Sciatic nerve (tissue), 2 donors: Measurements from ENCODE around the gene ACMSD. TPM values are rescaled to one million over a fixed set of nuclear protein-coding genes. Genes with fewer than 3 reads are reported as not detected.
"Not testable (repeated sequence)": the region's sequence is repeated elsewhere in the genome, so short reads cannot be mapped to it uniquely, and the experiment has no call there.

ENCODE experiments used
- ATAC-seq: fragments of 200-7000 bp; cut with Tn5 transposase; one replicate; pipeline ENCODE4 v1.9.1; 2020; ENCODE audit warnings: mild to moderate bottlenecking, moderate library complexity
- DNase-seq: peaks from one replicate; pipeline ENCODE4 v3.0.0-alpha.2; 2020; ENCODE audit warnings: low spot score
- intact Hi-C: fragments of 100-400 bp; cut with DNase I; formaldehyde crosslinking; loops from one replicate; pipeline ENCODE4 v1.14.2; 2022
- total RNA-seq: library from RNA; stranded (reverse); fragmentation: NEBNext Ultra II Directional; extraction: Animal tissue kit (Norgen Biotek cat#: 25700); gene quantifications from one replicate; pipeline ENCODE4 v1.2.1, GENCODE V29; 2021
- donor health status: DM: no; HTN: no; CAD: no.
- donor health status: DM: no; HTN: no; CAD: no.

ACMSD gene
- total RNA-seq, result not detected

DNA sequence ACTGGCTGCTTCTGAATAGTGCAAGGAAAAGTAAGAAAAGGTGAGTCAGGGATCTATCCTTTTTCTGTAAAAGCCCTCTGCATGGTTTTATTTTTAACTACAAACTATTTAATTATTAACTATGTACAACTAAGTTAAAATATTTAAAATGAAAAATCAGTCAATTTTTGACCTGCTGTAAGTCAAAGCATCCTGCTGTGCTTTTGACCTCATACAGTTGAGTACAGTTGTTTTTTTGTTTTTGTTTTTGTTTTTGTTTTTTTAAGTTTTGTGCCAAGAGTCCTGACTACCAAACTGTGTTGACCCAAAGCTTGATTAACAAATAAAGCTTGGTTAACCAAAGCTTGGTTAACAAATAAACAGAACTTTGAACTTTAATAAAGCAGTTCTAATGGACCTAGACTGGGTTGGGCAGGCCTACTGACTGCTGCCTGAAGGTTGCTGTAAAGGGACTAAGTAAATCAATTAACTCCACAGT lies at the start of gene ACMSD:
ACMSD (plus strand) TSS at position 474 of the 478 bp plus-strand sequence. CDS start 67 bp downstream, outside the sequence.
- ATAC-seq, result no peak
- DNase-seq, result no peak
- intact Hi-C loops, result no loop called here

DNA sequence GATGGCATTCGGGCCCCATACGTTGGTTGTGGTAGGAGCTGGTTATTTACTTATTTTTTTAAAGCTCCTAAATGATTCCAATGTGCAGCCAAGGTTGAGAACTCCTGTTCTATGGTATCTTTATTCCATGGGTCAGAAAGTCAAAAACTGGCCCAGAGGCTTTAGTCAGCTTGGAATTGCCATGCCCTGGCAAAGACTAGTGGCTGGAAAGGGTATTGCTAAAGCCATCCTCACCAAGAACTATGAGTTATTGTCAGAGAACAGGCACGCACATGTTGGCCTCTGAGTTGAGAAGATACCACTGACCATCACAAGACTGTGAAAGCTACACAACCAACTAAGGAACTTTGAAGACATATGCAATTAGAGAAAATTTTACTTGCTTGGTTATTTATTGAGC lies 47.9 kb upstream of the ACMSD start:
- DNase-seq (no peak), ATAC-seq (no peak)
- intact Hi-C loops, result no loop called here

DNA sequence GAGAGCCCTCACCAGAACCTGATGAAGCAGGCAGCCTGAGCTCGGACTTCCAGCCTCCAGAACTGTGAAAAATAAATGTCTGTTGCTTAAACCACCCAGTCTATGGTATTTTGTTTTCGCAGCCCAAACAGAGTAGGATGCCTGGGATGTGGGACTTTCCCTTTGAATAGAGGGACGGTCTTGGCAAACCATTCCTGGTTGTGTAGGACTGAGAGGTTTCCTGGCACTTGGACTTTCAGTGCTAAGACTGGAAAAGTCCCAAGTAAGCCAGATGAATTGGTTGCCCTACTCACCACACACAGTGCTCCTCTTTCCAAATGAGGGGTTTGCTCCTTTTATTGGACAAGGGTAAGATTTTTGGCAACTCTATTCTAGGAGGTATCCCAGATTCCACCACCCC lies 46.8 kb upstream of the ACMSD start:
- ATAC-seq (no peak), DNase-seq (no peak)
- intact Hi-C loops, result no loop called here

DNA sequence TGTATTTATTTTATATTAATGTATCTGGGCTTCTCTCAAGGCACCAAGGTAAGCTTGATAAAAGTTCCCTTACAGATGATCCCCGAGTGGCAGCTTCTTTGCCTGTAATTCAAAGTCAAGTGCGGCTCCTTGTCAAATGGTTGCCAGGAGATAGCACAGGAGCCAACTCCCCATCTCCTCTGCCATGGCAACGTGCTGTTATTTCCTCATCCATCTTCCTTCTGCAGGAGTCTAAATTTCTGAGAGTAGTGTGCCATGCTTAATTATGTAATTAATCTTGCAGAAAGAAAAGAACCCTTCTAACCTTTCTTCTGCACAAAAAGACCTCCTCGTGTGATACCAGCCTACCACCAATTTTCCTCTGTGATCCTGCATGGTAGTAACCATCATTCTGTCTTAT lies 46.2 kb upstream of the ACMSD start:
- ATAC-seq (no peak), DNase-seq (no peak)
- intact Hi-C loops, result no loop called here

DNA sequence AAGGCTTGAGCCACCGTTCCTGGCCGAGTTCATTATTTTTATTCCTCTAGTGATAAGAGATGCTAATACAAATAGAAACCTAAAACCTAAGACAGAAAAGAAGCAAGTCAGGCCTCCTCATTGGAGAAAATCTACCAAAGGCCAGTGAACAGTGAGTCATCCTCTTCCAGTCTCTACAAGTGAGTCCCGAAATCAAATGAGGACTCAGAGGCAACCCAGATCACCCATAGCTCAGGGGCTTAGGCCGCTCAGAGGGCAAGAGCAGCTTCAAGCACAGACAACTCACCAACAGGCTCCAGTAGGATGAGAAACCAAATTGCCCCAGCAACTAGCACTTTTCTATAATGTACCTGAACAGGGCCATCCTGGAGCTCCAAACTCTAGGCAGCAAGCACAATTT lies 42.7 kb upstream of the ACMSD start:
- intact Hi-C loops, result no loop called here
- DNase-seq, result no peak

DNA sequence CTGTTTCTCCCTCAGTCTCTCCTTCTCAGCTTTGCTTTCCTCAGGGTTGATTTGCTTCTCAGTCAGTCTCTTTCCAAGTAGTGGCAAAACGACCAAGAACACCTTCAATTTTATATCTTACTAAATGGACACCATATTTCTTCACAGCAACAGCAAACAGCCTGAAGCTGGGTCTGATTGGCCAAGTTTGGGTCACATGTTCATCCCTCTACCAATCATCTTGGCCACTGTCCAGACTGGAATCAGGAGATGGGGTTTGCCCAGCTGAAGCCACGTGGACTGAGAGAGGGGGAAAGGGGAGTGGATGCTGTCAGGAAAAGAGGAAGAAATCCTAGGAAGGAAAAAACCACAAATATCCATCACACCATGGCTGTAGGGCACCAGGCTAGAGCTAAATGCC lies 42.0 kb upstream of the ACMSD start:
- no peak for DNase-seq
- intact Hi-C loops, result no loop called here
- no peak for ATAC-seq

More for the DNA sequence above, 42.7 kb upstream of the ACMSD start:
- no peak for ATAC-seq

DNA sequence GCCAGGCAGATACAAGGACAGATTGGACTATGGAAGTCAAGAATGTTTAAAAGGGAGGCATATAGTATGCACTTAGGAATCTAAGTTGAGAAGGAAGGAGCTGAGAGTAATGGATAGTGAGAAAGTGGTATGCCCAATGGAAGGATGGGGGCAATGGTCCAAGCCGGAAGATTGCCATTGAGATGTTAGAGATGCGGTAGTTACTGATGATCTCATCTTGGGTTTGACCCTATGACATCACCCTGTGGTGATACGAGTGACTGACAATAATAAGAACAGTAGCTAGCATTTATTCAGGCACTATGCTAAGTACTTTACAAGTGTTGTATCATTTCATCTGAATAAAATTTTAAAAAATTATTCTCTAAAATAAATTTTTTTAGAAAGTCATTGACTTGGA lies 38.5 kb upstream of the ACMSD start:
- ATAC-seq (no peak), DNase-seq (no peak)
- intact Hi-C loops, result no loop called here

DNA sequence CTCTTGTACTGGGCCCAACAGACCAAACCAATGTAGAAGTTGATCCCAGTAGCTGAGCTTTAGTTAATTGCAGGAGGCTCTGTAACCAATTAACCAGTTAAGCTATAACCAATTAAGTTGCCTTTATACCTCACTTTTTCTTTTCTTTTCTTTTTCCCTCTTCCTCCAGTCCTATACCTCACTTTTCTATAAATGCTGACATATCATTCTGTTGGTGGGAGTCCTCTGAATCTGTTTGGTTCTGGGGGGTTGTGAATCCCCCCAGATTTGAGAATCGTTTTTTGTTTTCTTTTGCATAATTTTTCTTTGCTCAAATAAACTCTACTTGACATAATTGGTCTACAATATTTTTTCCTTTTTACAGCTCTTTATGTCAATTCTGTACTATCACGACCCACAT lies 38.1 kb upstream of the ACMSD start:
- DNase-seq (no peak), ATAC-seq (no peak)
- intact Hi-C loops, result no loop called here

DNA sequence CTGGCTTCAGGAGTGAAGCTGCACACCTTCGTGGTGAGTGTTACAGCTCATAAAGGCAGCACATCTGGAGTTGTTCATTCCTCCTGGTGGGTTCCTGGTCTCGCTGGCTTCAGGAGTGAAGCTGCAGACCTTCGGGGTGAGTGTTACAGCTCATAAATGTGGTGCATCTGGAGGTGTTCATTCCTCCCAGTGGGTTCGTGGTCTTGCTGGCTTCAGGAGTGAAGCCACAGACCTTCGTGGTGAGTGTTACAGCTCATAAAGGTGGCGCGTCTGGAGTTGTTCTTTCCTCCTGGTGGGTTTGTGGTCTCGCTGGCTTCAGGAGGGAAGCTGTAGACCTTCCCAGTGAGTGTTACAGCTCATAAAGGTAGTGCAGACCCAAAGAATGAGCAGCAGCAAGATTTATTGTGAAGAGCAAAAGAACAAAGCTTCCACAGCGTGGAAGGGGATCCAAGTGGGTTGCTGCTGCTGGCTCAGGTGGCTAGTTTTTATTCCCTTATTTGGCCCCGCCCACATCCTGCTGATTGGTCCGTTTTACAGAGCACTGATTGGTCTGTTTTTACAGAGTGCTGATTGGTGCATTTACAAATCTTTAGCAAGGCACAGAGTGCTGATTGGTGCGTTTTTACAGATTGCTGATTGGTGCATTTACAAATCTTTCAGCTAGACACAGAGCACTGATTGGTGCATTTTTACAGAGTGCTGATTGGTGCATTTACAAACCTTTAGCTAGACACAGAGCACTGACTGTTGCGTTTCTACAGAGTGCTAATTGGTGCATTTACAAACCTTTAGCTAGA lies 34.6 kb upstream of the ACMSD start:
- ATAC-seq, DNase-seq, intact Hi-C loops: not testable (repeated sequence)

DNA sequence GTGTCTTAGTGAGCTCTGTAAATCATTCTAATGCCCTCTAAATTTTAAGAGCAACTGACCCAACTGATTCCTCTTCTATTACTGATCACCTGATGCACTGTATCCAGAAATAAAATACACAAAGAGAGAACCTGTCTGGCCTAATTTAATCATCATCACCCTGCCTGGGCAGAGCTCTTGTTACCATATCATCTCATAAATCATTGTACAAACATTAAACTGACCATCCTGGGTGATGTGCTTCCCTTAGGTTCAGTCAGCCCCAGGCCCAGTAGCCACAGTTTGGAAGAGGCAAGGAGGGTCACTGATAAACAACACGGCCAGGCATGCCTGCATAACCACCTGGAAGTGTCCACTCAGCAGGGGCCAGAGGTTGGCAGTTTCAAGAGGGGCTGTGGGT lies 22.7 kb upstream of the ACMSD start:
- ATAC-seq (no peak), DNase-seq (no peak)
- intact Hi-C loops, result no loop called here

DNA sequence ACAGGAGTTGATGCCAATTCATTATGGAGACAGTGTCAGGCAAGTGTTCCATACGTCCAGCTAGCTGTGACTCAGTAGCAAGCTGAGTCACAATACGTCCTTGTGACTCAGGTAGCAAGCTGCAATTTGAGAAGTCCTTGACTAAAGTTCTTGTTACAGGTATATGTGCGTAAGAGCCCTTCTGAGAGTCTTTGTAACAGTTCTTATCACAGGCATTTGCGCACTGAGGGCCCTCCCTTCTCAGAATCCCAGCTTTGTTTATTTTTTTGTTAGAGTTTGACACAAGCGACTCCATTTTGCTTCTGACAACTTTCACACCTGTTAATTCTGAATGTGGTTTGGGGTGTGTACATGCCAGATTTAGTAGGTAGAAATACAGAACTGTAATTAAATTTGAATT lies 20.1 kb upstream of the ACMSD start:
- intact Hi-C loops, result no loop called here
- ATAC-seq (no peak), DNase-seq (no peak)

DNA sequence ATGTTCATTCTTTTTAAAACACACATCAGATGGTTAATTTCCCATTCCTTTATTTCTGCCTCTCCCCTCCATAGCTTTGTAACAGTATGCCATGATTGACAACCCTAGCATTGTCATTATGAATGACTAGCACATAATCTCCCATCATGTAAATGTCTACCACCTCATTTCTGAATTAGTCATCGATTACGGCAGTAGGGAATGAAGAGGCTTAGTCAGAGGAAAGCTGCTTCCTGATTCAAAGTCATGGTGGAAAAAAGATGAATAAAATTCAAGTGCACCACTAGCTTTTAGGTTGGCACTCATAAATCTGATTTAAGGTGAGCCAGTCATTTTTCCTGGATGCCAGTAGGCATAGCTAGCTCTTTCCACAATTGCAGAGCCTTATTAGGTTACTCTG lies 19.1 kb upstream of the ACMSD start:
- DNase-seq, result no peak
- no peak for ATAC-seq
- intact Hi-C loops, result no loop called here

DNA sequence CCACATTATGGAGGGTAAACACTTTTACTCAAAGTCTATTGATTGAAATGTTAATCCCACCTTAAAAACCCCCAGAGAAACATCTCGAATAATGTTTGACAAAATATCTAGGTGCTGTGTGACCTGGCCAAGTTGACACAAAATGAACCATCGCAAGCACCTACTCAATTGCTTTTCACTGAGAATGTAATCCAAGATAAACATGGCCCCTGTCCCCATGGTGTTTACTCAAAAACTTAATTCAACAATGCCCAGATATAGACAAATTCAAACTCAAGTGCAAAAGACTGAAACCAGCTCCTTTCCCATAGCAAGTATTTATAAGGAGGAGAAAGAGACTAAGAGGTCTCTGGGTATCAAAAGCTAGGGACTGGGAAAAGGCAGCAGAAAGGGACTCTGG lies 15.0 kb upstream of the ACMSD start:
- ATAC-seq, result no peak
- DNase-seq, result no peak
- intact Hi-C loops, result no loop called here

DNA sequence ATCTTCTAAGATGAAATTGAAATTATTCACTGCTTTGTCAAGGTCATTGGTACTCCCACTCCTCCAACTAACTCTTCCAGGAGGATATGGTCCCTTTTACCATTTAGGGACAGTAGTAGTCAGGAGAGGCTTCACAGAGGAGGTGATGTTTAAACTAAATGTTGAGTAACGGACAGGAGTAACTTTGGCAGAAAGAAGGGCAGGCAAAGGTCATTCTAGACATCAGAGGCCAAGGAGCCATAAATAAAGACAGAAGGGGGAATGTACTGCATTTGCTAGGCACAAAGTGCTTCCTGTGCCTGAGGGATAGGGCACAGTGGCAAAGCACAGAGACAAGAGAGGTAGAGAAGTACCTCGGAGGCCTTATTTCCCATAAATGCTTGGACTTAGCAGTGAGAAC lies 14.6 kb upstream of the ACMSD start:
- intact Hi-C loops, result no loop called here
- no peak for ATAC-seq
- DNase-seq, result no peak

DNA sequence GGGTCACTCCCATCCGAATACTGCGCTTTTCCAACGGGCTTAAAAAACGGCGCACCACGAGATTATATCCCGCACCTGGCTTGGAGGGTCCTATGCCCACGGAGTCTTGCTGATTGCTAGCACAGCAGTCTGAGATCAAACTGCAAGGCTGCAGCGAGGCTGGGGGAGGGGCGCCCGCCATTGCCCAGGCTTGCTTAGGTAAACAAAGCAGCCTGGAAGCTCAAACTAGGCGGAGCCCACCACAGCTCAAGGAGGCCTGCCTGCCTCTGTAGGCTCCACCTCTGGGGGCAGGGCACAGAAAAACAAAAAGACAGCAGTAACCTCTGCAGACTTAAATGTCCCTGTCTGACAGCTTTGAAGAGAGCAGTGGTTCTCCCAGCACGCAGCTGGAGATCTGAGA lies 12.7 kb upstream of the ACMSD start:
- intact Hi-C loops, ATAC-seq, DNase-seq: not testable (repeated sequence)

DNA sequence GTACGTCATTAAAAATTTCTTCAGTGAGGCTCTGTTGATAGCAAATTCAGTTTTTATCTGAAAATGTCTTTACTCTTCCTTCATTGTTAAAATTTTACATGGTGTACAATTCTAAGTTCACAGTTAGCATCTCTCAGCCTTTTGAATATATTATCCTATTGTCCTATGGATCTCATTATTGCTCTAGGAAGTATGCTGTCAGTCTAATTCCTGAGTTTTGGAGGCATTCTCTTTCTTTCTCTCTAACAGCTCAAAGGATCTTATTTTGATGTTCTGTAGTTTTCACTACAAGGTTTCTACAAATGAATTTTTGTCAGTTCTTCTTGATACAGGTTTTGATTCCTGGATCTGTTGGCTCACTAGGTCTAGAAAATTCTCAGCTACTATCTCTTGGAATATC lies 2.9 kb upstream of the ACMSD start:
- ATAC-seq (no peak), DNase-seq (no peak)
- intact Hi-C loops, result no loop called here

DNA sequence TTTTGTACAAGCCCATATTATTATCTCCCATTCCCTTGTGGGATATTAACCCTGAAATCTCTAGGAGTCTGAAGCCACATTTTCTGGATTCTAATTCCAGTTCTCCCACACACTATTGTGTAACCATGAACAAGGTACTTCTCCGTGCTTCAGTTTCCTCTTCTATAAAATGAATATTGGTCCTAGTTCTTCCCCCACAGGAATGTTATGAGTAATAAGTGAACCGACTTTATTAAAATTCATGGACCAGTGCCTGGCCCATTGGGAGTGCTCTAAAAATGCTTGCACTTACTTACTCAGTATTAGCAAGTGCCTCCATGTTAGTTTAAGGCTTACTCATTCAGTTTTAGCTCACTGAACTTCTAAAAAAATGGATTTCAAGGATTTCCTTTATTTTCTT lies 1.4 kb upstream of the ACMSD start:
- intact Hi-C loops, result no loop called here
- ATAC-seq (no peak), DNase-seq (no peak)

DNA sequence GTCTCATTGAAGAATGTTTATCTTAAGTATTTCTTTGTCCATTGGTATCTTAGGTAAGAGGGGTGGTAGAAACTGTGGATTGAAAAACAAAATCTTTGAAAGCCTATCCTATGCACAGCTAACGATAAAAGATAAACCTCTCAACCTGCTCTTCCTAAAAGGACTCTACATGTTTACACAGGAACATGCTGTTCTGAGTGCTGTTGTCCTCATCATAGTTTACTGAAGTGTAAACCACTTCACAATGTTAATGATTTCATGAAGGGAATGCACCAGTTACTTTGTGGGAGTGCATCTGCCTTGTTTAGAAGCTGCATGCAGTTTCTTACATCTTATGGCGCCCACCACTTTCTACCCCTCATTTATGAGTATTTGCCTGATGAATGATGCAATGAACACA lies 1.2 kb downstream of the ACMSD start:
- DNase-seq (no peak), ATAC-seq (no peak)

DNA sequence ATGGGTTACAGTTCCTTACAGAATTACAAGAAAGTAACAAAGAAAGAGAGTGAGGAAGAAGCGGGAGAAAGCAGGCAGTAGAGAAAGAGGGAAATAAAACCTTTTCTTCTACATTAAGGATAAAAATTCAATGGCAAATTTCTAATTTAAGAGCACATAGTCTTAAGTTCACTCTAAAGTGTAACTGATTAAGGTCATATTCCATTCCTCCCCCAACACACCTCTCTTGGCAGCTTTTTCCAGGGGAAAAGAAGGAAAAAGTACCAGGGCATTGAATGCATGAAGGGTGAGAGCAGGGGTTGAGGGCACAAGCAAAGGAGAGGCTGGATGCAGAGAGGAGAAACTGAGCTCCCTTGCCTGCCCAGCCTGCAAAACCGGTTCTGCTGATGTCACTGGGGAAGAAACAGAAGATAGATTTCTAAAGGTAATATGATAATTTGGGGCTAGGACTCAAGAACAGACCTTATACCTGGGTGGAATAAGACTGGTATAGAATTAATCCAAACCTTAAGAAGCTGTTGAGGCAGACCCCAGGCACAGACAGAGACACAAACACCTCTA lies 4.6 kb downstream of the ACMSD start:
- no peak for ATAC-seq
- DNase-seq, result no peak
- intact Hi-C loops, result no loop called here

More for the DNA sequence above, 1.2 kb downstream of the ACMSD start:
- intact Hi-C loops, result no loop called here

DNA sequence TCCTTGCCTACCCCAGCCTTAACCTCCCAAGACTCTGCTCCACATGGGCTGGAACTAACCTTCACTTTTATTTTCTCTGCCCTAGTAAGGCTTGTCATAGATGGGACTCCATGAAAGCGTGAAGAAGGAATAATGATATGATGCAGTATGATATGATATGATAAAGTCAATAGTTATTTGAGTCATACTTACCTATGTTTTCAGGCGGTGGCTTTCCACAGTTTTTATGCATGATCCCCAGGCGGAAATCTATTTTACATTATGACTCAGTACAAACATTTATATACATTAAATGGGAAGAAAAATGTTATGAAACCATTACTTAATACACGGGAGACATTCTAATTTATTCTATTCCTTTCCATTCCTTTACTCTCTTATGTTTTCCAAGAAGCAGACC lies 5.6 kb downstream of the ACMSD start:
- ATAC-seq (no peak), DNase-seq (no peak)
- intact Hi-C loops, result no loop called here

DNA sequence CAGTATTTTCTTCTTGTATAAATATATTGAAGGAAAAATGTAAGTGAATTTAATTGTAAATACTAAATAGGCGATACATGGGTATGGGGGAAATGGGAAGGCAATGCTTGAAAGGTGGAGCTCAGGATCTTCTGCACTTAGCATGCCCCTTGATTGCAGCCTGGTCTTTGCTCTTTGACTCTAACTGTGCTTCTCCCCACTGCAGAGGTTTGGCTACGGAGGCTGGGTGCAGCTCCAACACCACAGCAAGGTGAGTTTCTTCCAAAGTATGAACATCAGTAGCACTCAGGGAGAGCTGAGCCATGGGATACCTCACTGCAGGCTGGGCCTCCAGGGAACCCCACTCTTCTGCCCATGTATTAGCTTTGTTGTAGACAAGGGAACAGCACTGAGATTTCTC lies 6.6 kb downstream of the ACMSD start:
- DNase-seq (no peak), ATAC-seq (no peak)
- intact Hi-C loops, result no loop called here
